Measurements from ENCODE around the gene MED9.

Gene MED9

DNA sequence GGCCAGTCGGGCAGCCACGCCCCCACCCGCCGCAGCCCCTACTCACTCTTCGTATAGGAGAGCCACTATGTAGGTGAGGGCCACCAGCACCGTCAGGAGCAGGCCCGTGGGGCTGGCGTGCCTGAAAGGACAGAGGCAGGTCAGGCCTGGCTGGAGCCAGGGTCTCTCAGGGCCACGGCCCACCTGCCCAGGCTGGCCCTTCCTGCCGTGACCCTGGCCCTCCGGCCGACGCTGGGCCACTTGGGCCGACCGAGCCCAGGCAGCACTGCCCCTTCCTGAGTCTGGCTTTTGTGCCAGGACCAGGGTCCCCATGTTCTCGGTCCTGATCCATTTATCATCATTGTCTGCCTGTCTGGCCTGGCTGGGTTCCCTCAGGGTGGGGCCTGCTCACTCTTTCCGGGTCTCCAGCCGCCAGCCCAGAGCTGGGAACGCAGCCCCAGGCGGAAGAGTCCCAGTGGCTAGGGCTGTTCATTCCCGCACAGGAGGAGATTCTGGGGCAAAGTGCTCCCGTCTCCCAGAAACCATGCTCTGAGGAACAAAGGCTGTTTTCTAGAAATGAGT is 29.5 kb downstream of the MED9 start:
- no peak for DNase-seq

DNA sequence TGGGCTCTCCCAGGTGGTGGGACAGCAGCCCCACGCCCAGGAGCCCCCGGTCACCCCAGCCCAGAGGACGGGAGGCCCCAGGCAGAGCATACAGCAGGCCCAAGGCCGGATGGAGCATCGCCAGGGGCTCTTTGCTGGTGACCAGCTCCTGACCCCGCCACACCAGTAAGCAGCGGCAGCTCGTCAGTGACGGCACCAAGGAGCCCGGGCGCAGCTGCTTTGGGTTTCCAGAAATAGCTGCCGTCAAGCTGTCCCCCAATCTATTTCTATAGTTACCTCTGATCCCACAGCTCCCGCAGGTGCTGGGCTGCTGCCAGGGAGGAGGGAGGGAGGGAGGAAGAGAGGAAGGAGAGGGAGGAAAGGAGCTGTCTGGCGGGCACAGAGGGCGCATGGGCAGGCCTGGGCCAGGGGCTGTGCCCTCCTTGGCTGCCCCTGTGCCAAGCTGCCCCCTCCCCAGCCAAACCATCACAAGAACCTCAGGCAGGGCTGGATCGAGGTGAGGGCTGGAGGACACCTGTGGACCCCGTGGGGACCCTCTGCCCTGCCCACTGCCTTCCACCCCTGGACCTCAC is 30.2 kb downstream of the MED9 start:
- DNase-seq, result no peak

DNA sequence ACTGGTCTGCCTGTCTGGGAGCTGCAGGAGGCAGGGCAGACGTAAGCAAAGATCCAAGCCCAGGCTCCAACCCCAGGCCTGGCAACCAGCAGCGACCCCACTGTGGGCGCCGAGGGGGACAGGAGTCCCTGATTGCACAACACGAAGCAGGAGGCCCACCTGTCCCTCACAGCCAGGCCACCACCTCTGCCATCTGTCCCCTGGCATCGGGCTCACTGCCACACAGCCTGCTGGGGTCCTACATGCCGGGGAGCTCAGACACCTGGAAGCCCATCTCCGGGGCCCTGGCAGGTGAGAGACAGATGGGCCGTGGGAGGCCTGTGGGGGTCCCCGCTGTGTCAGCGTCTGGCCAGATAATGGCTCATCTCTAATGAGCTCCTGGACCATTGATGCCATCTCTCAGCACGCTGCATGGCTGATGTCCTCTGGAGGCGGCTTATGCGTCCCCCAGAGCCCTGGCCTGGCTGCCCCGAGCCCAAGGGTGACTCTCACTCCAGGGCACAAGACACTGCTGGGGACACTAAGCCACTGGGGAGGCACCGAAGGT is 30.7 kb downstream of the MED9 start:
- DNase-seq, result no peak

DNA sequence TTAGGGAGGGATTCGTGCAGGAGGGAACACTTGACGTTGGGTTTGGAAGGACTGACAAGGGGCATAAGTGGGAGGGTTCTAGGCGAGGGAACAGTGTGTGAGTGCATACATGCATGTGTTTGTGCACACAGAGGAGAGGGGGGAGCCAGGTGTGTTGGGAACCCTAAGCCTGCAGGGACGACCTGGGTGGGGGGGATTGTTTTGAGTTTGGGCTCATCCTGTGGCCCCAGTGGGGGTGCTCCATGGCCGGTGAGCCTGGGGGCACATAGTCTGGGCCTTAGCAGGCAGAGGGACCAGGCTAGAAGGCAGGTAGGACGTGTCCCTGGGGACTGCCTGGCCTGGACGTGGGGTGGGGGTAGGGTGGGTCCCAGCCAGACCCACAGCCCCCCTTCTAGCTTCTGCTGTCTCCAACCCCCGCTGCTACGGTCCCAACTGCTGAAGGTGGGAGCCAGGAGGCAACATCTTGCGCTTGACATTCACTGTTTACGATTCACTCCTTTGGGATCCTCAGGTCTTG is 31.3 kb downstream of the MED9 start:
- DNase-seq, result no peak

DNA sequence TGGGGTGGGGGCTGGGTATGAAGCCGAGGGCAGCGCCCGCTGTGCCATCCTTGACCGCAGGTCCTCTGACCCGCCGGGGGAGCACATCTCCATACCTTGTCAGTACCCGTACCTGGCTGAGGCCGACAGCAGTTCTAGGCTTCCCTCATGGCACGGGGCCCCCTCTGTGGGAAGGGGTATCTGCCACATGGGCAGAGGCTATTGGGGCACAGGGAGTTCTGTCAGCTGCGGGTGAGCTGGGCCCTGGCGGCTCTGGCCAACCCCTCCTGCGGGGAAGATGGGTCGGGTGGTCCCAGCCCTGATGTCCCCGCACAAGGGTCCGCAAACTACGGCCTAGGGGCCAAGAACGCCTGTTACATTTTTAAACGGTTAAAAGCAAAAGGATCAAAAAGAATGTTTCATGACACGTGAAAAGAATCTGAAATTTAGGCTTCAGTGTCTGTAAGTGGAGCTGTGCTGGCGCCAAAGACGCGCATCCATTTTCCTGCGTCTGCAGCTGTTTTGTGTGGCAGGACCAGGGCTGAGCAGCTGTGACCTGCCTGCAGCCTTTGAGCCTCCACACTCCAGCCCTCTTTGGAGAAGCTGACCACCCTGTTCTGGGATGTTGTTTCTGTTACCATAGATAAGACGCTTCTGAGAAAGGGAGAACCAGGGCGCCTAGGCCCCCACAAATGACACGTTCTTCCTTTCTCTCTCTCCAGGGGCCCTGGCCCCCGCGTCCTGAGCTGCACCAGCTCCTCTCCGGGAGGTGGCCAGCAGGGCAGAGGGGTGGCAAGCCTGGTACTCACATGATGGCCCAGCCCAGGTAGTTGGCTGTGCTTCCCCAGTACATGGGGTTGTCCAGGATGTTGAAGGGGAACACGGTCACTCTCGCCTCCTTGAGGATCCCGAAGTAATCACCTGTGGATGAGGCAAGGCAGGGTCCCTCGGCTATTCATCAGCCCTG is 32.1 kb downstream of the MED9 start:
- DNase-seq, result no peak

DNA sequence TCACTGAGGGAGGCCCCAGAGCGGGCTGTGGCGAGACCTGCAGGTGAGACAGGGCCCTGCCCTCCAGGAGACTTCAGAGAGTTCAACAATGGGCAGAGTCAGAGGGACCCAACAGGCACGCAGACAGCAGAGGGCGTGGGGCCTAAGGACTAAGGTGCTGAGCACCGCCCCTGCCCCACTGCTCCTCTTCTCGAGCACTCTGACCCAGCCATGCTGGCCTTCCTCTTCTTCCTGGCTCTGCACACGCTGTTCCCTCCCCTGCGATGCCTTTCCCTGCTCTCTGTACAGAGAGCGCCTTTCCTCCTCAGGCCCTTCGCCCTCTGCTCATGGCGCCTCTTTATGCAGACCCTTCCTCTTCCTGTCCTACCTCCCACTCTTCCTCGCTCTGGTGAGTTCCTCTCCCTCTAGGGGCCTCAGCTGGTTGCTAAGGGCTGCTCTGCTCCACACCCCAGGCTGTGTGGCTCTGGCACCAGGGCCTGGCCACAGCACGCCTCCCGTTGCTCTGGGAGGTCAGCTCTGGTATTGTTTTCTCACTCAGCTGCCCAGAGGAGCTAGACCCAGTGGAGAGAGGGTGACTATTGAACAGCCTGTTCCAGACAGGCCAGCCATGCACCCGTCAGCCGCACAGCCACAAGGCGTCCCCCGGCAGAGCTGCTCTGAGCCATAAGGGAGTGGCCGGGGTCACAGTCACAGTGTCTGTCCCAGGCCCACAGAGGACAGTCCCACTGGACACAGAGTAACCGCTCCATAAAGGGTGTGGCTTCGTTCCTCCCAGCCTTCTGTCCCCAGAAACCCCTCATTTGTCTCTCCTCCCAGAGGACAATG is 33.0 kb downstream of the MED9 start:
- no peak for DNase-seq

DNA sequence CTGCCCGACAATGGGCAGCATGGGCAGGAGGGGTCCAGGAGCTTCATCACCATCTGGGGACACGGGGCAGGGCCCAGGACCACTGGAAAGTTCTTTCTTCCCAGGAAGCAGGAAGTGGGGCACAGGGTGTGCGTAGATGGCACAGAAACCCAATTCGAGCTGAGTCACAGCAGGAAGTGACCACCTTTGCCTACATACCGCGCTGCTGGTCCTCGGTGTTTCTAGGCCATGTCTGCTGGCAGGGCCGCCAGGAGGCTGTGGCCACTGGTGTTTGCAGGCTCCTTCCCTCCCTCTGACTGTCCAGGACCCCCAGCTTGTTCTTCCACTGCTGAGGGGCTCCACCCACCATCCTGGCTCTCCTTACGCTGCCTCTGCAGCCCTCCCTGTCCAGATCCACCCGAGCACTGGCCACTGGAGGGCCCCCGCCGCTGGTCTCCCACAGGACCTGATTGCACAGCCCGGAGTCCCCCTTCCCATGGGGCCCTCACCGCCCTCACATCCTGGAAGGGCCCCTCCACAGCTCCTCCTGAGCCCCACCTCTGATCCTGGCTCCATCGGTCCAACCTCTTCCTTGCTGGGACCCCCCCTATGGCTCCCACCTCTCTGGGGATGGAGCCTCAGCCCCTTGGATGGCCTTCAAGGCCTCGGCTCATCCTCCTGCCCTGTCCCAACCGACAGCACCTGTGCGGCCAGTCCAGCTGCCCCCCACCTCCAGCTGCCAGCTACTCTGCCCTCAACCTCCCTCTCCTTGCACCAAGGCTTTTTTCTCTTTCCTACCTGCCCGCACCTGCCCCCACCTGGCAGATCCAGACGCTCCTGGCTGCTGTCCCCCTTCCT is 33.9 kb downstream of the MED9 start:
- DNase-seq, result no peak

DNA sequence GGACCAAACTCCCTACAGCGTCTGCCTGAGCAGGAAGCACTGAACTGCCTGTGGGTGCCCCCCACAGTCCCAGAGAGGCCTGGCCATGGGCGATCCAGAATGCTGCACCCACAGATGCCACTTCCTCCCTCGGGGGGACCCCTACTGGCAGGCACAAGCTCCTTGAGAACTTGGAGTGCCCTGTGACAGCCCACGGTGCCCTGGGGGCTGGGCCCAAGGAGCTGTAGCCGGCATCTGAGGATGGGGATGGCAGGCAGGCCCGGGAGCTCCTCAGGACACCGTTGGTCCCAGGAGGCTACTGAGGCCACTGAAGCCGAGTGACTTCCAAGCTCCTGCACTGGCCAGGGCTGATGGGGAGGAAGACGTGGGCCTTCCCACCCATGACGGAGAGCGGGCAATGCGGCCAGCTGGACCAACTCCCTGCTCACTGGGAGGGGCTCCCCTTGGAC is 34.5 kb downstream of the MED9 start:
- DNase-seq, result no peak

DNA sequence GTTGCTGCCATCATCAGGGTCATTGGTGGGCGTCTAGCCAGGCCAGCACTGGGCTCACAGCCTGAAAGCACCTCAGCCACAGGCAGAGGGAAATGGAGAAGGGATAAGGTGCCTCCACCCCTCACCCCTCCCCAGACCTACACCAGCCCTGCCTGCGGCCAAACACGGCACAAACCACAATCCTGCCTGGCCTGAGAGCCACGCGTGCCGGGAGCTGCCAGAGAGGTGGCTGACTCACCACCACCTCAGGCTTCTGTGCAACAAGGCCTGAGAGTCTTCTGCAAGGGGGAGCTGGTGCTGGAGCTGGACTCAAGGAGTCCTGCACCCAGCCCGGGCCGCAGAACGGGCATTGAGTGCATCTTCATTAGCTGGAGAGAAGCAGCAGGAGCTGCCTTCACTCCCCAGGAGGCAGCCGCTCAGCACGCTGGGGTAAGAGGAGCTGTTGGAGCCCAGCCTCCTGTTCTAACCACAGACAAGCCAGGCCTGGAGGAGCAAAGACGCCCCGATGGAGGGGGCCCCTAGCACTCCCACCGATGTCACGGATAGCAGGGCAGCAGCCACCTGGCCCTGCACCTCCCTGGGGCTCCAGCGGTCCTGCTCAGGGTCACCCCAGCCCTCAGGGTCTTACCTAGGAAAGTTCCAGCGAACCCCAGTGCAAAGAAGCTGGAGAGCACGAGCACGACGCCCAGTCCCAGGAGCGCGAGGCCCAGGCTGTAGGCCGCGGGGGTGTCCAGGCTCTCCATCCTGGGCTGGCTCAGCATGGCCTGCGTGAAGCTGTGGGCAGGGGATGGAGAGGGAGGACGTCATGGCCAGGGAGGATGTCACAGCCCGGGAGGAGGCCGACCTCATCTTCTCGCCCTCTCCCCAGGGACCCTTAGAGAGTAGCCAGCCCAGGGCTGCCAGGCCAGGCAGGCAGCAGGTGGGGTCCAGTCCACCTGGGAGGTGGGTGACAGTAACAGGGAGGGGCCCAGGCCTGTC is 35.4 kb downstream of the MED9 start:
- DNase-seq, result no peak

DNA sequence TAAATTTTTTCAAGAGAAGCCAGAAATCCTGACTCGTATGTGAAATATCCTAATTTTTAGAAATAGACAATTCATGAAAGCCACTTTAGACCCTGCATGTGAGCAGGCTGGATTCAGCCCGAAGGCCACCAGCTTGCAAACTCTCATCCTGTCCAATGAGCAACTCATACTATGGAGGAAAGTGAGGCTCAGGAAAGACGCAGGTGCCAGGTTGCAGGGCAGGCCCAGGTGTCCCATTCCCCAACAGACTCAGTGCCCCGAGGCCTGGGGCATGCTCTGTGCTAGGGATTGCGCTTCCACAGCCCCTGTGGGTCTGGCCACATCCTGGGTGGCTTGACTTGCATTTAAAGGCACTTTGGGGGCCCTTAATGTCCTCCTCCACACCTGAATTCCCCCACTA is 36.1 kb downstream of the MED9 start:
- no peak for DNase-seq

DNA sequence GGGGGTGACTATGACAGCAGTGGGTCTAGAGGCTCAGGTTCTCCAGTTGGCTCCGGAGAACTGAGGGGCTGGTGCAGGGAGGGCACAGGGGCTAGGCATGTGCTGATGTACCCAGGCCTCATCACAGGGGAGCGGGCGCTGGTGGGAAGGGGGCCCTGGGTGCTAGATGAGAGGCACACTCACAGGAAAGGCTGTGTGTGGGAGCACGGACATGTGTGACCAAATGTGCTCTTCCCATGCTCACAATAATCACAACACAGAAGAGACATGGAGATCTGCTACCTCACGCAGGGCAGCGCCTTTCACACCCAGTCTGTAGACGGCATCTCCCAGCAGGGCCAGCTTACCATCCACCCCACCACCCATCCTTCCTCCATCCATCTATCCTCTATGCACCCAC is 36.8 kb downstream of the MED9 start:
- DNase-seq, result no peak

DNA sequence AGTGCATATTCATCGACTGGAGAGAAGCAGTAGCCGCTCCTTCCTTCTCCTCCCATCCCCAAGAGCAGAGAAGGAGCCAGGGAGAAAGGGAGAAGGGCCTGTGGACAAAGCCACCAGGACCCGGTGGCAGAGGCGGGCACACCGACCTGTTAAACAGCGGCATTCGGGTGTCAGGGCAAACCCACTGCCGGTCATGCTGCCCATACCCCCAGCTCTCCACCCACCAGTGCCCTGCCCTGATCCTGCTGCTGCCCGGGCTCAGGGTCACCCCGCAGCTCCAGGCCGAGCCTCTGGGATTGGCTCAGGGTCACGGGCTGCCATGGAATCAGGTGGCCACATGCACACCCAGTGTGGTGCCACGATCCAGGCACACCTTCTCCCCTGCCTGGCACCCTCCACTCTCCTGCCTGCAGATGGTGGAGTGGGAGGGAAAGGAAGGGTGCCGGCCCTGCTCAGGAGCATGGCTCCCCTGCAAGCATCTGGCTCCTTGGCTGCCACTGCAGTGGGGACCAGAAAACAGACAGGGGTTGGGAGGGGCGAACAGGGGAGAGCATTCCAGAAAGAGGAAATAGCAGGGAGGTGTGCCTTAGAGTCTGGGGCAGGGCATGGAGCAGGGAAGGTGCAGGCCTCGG is 37.7 kb downstream of the MED9 start:
- DNase-seq, result no peak

DNA sequence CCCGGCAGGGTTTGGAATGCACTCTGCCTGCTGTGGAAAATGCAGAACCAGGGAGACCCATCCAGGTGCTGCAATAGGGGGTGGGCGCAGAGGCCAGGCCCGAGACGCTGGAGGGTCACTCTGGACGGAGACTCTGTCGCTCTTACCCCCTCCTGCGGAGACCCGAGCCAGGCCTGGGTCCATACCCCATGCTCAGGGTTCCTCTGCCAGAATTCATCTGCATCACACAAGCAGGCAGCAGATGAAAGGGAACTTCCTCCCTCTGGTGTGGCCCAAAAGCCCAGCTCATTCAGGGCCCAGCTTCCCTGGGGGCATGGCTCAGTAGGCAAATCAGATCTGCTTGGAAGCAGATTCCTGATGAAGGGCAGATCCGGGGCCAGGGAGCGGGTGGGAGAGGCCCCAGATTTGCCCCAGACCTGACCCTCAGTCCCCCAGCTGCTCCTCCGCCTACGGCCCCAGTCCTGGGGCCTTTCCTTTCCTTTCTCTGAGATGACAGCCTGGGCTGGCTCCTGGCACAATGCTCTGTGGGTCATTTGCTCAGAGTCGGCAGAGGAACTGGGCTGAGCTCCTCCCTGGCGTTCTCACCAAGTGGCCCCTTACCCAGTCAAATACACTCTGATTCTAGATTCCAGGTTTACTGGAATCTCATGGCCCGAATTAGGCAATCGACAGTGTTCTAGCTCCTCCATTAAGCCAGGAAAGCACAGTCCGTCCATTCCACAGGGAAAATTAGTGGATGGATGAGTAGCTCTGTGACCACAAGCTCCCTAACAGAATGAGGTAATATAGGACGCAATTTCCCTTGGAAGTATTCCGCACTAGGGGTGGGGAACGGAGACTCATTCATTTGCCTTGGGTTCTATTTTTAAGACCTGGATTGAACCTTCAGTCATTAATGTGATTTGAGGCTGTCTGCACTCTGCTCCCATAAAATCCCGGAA is 38.5 kb downstream of the MED9 start:
- no peak for DNase-seq

DNA sequence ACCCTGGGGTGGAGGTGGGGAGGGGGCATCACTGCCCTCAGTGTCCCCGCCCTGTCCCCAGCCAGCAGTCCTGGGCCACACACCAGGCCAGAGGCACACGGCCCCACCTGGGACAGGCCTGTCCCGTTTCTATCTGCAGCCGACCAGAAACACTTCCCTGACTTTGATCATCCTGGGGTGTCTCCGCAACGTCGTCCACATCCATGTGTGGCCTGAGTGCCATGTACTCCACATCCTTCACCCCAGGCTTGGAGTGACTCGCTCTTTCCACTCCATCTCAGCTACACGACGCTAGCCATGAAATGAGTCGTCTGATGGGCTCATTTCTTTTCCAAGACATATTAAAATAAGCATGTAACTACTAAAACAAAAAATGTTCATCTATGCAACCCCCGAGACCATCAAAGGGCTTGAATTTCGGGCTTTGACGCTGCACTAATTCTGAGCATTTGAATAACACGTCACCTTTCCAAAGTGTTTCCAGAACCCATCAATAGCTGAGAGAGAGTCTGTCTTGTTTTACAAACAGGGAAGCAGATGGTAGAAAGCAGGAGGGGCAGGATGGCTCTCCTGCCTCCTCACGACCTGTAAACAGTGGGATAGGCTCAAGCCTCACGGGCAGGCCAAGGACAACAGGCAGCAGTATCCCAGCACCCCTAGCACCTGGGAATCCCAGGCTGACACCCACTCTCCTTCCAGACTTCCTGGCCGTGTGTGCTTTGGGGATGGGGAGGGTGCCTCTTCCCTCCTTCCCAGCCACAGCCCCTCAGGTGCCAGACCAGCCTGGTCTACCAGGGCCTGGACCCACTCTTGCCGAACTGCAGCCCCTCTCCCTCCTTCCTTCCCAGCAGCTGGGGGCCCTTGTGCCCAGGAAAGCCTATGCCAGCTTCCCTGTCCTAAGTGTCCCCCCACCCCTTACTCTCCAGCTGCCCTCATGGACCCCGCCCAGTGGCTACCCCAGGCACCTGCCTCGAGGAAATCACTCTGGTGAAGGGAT is 39.4 kb downstream of the MED9 start:
- DNase-seq, result no peak

DNA sequence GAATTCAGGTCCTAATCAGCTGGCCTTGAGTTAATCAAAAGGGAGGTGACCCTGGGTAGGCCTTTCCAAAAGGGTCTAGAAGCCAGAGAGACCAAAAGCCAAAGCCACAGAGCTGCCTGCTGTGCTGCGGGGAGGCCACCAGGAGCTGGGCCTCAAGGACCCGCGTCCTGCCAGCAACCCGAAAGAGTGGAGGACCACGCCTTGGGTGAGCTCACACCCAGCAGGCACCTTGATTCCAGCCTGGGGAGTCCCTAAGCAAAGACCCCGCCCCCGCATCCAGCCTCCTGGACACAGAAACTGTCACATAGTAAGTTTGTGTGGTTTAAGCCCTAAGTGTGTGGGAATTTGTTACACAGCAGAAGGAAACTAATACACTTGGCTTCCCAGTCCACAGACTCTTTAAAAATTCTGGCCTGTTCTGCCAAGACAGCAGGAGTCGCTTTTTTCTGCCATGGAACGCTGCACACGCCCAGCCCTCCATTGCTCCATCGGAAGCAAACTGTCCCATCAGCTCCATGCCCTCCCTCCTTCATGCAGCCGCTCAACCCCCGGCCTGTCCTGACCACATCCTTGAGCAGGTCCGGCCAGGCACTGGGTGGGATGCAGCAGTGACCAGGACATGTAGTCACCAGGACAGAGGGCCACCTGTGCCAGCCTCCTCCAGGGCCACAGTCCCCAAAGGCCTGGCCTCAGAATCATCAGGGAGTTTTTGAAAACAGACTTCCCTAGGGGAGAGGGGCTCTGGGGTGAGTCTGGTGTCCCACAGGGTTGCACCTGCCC is 40.3 kb downstream of the MED9 start:
- no peak for DNase-seq

DNA sequence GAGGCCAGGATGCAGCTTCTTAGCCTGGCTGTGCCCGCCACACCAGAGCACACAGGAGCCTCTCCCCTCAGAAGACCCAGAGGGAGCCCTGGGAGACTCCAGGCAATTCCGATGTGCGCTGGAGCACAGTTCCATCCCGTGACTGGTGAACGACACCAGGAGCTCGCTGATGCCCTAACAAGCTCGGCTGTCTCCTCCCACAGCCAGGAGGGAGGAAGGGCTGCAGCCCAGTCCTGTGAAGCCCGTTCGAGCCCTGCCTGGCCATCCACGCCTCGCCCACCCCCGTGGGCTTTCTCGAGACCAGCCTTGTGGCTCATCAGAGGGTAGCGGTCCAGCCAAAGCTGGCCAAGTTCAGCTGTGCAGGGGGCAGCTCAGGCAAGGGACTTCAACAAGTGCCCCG is 41.2 kb downstream of the MED9 start:
- DNase-seq, result no peak

DNA sequence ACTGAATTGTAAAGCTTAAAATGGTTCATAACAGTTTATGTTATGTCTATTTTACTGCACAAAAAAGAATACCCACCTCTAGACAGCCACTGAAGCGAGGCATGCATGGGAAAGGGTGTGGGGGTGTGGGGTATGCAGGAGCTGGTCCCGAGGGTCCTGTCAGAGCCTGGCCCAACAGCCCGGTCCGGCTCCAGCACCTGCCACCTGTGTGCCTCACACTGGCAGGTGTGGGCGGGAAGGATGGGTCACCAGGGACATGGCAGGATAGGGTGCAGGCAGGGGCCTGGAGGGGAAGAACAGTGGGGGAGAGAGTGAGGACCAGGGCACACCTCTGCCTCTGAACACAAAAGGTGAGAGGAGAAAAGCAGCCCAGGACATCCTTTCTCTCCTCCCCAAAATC is 42.2 kb downstream of the MED9 start:
- no peak for DNase-seq
